Activated CD4-positive, CD25-positive, alpha-beta regulatory T cell treated with anti-CD3 and anti-CD28 coated beads, Interleukin-2, amount 50 U/mL, for 72 hours (primary cell): ENCODE results near the gene SLC45A1.
"Not testable (repeated sequence)": the region's sequence is repeated elsewhere in the genome, so short reads cannot be mapped to it uniquely, and the experiment has no call there.

ENCODE experiments used
- DNase-seq: peaks from one replicate; pipeline ENCODE4 v3.0.0; 2021

SLC45A1 gene

DNA sequence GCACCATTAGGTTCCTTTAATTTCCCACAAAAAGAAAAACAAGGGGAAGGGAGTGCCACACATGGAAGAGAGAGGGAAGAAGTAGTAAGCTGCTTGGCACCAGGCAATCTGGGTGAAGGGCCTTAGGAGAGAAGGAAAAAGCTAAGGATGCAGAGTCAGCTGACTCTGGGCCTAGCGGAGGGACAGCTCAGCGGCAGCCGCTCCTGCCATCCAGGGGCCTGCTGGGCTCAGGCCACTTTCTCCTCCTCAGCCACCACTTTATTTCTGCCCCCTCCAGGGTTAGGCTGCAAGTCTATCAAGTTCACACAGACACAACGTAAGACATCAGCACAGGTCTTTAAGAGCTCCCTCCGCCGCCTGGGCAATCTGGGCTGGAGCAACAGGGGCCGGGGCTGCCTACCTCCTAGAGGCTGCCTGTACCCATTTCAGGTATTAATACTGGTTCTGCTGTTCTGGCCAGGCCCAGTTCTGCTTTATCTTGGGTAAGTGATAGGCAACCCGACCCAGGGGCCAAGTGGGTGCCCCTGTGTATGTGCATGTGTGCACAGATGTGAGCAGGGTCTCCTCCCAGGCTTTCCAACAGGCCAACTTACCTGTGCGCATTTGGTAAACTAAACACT is 53.6 kb downstream of the SLC45A1 start:
- no peak for DNase-seq

DNA sequence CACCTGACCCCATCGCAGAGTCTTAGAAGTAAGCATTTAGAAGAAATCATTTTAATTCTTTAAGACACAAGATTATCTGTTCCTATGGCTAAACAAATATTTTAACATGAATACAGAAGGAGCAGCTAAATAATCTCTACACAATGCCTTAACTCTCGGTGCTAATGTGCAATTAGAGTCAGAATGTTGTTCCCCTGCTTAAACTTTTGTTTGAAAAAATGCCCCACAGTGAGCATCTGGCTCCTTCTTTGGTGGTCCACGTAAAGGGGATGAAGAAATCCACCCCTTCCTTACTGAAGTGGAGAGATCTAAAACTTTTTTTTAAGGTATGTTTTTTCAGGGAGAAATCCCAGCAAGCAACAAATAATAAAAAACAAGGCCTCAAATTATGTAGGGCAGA is 55.2 kb downstream of the SLC45A1 start:
- no peak for DNase-seq

GRCh38 chr1:8373581-8374241 is 55.8 kb downstream of the SLC45A1 start:
- no peak for DNase-seq

GRCh38 chr1:8374356-8374755 is 56.4 kb downstream of the SLC45A1 start:
- no peak for DNase-seq

GRCh38 chr1:8374812-8375211 is 56.9 kb downstream of the SLC45A1 start:
- DNase-seq = no peak

GRCh38 chr1:8376358-8376840 is 58.5 kb downstream of the SLC45A1 start:
- DNase-seq = no peak

- no peak for DNase-seq
These were observed 59.5 kb downstream of the SLC45A1 start for GRCh38 chr1:8377271-8377981.

DNA sequence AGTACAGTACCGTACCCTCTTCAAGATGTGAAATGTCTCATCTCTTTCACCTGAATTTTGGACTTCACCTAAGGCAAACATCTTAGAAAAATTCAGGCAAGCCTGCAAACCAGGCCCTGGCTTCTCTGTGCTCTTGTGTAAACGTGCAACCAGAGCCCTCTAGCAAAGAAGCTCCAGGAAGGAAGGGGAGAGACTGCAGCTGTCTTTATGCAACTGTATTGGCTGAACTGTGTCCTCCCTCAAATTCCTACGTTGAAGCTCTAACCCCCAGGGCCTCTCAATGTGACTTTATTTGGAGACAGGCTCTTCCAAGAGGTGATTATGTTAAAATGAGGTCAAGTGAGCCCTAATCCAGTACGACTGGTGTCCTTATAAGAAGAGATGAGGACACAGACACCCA is 60.3 kb downstream of the SLC45A1 start:
- no peak for DNase-seq

- DNase-seq = no peak
These were observed 61.1 kb downstream of the SLC45A1 start for GRCh38 chr1:8378981-8379470.

DNA sequence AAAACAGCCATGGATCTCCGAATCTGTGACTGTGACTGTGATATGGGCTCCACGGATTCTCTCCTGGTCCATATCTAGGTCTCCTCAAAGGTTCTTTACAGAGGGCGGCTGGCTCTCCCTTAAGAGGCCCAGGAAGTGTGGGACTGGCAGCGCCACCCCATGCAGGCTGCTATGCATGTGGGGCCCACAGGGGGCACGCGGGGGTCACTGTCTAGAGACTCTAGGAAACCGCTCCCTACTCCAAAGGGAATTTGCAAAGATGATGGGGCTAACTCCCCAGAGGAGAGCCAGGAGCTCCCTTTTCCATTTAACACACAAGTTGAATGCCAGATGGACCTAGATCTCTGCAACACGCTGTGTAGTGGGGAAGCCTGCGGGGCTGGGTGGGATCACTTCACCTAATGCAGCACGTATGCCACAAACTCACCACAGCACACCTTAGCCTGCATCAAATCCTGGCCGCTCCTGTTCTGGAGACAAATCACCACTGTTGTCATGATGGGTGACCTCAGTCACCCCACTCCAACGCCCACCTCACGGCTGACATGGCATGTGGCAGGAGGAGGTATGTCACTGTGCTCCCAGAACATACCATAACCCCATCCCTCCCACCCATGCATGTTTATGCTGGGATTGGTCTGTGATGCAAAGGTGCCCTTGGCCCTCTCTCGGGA is 61.7 kb downstream of the SLC45A1 start:
- DNase-seq = no peak

DNA sequence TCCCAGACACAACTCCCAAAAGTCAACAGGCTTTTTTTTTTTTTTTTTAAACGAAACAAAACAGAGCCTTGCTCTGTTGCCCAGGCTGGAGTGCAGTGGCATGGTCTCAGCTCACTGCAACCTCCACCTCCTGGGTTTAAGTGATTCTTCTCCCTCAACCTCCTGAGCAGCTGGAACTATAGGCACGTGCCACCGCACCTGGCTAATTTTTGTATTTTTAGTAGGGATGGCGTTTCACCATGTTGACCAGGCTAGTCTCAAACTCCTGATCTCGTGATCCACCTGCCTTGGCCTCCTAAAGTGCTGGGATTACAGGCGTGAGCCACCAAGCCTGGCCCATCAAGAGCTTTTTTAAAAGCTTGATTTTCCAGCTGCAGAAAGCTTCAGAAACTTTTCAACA is 62.4 kb downstream of the SLC45A1 start:
- DNase-seq = not testable (repeated sequence)

DNA sequence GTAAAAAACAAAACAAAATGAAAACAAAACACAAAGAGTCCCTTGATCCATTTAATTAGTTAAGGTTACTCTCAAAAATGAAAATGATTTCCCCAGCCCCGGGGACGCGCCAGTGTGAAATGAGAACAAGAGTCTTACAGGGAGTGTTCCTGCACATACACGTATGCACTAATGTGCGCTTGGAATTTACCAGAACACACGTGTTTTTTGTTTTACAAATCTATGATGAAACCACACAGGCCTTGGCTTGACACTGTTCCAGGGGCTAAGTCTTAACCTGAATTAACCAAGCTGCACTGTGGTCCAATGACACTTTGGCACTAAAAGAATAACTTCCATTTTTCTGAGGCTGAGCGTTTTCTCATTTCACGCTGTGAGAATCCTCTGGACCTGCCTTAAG is 63.7 kb downstream of the SLC45A1 start:
- no peak for DNase-seq

GRCh38 chr1:8382051-8382505 is 64.2 kb downstream of the SLC45A1 start:
- no peak for DNase-seq

DNA sequence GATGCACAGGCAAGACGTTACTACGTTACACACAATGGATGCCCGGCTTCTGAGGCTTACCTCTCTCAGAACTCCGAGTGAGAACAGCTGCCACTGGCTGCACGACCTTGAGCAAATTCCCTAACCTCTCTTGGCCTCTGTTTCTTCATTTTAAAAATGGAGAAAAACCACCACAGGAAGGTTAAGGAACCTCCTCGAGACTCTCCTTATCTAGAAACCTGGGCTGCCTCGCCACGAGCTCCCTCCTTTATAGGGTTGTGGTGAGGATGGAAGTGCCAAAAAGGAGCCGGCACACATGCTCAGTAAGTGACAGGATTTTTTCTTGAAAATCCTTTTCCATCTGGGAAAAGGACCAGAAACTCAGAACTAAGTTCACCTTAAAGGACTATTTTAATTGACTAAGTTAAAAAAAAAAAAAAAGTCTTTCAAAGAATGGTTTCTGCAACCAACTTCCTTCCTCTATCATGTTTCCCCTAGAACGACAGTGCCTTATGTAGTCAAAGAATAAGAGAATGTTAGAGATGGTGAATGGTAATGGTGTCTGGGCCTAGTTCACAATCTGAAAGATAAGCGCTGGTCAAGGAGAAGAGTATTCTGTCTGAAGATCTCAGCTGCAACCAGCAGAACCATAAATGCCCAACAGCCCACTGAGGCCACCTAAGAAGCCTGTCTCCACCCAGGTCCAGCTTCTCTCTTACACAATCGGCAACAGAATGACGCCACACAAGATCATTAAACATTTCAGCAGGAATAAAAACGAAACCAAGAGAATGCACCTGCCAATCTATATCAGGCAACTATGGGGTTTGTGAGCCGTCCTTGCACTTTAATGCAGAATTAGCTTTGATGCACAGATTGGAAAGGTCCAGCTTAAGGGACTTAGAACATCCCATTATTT is 64.9 kb downstream of the SLC45A1 start:
- DNase-seq = no peak

DNA sequence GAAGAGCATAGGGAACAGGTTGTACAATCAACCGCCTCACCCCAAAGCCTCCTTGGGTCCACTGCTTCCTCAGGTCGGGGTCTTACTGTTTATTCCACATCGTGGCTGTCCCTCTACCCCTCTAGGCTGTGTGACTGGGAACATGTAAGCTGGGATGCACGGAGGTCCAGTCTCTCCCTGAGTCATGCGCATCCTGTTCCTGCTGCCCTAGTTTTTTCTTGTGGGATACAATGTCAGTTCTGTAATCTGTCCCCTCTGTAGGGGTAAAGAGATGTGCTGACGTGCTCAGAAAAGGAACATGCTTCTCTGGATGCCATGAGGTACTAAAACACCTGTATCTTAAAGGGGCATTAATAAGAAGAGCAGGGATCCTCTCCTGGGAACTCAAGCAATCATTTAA is 66.2 kb downstream of the SLC45A1 start:
- DNase-seq = no peak

DNA sequence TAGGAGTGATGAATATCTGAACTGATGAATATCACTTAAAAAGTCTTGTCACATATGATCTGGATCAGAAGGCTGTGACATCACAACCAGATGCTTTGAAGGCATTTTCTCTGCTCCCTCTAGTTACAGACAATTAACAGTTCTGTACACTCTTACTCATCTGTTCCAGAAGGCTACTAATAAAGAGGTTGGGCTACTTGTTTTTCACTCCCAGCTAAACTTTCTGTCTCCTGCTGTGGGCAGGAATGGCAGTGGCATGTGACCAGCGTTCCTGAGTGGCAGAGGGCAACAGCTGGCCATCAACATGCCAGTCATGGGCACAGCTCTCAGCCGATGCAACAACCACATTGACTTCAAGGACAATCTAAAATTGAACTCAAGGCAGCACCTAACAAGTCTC is 66.7 kb downstream of the SLC45A1 start:
- no peak for DNase-seq

DNA sequence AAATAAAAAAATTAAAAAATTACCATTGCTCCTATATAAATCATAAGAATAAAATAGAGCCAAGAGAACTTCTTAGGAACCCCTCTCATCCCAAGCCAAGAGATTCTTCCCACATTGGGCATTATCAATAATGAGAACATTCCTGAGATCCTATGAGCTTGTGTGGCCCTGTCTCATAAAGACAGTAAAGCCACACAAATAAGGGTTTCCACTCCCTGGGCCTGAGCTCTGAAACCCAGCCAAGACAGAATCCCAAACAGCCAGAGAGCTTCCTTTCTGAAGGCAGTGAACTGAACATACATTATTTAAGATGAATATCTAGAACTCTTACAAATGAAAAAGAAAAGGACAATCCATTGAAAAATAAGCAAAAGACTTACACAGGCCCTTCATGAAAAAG is 68.3 kb downstream of the SLC45A1 start:
- no peak for DNase-seq

GRCh38 chr1:8388732-8389562 is 71.0 kb downstream of the SLC45A1 start:
- no peak for DNase-seq

- DNase-seq = no peak
These were observed 72.1 kb downstream of the SLC45A1 start for GRCh38 chr1:8389958-8390535.

DNA sequence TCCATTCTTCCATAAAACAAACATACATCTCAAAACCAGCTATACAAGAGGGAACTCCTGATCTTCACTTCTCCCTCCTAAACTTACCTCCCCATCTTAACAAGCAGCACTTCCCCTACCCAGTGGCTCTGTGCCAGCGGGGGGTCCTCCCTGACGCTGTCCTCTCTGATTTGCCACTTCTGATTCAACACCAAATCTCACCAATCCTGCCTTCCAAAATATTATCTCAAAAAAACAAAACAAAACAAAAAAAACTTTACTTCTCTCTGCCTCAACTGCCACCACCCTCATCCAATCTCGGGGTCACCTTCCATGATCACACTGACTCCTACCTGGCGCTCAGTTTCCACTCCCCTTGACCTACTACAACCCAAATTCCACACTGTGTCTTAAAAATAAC is 72.8 kb downstream of the SLC45A1 start:
- no peak for DNase-seq

- DNase-seq = no peak
These were observed 74.6 kb downstream of the SLC45A1 start for GRCh38 chr1:8392522-8392921.
